A549 (cell line): ENCODE measurements around the gene MARCHF7. TPM values are rescaled to one million over a fixed set of nuclear protein-coding genes. Genes with fewer than 3 reads are reported as not detected.

ENCODE experiments used
- ATAC-seq, 2 experiments: fragments of 200-7000 bp in 1 of 2; fragments of >200 bp in 1 of 2; cut with Nextera tagmentation in 1 of 2; cut with Tn5 transposase in 1 of 2; 3 replicates each; pipeline versions ENCODE4 v1.8.0 to v1.9.1; 2018 to 2020; ENCODE audit warnings: mild to moderate bottlenecking in 1 of 2, moderate library complexity in 1 of 2
- CTCF ChIA-PET: fragments of 300-600 bp; sonication (Branson Sonifier 250); formaldehyde crosslinking; extraction: SDS; loops from one replicate; lab custom pipeline; 2021; ENCODE audit warnings: antibody characterized with exemption, inconsistent platforms; lab: Yijun Ruan, JAX
- POLR2A ChIA-PET: fragments of 350-600 bp; formaldehyde crosslinking; extraction: SDS; loops from one replicate; lab custom pipeline; 2021; ENCODE audit warnings: antibody characterized with exemption, inconsistent platforms; lab: Yijun Ruan, JAX
- DNase-seq, 2 experiments: peaks; one replicate each; pipeline versions ENCODE4 v3.0.0 to v3.0.0-alpha.2; 2011 to 2016; ENCODE audit warnings: low read depth in 1 of 2, low spot score in 1 of 2
- FAIRE-seq: peaks from 2 replicates; lab custom pipeline; 2011; peaks lifted over from hg19 to GRCh38; lab: Jason Lieb, UNC
- H3K27ac ChIP-seq, 2 experiments: fragments of >200 bp; sonication (Bioruptor Twin); formaldehyde crosslinking; 3 replicates each; pipeline ENCODE4 v1.5.1; 2016 to 2017
- H3K4me1 ChIP-seq: fragments of >200 bp; sonication (Bioruptor Twin); formaldehyde crosslinking; 3 replicates; pipeline ENCODE4 v1.6.1; 2016
- H3K4me2 ChIP-seq: fragments of >200 bp; sonication (Bioruptor Twin); formaldehyde crosslinking; 3 replicates; pipeline ENCODE4 v1.6.1; 2016
- H3K4me3 ChIP-seq: fragments of >200 bp; sonication (Bioruptor Twin); formaldehyde crosslinking; 3 replicates; pipeline ENCODE4 v1.5.1; 2016
- H3K9me3 ChIP-seq: fragments of >200 bp; sonication (Bioruptor Twin); formaldehyde crosslinking; 3 replicates; pipeline ENCODE4 v1.6.1; 2016
- ATOH8 ChIP-seq: fragments of 250-450 bp; sonication (Bioruptor Pico); IDR thresholded peaks from 2 replicates; pipeline ENCODE4 v1.5.0; 2020; ENCODE audit warnings: low read depth, mild to moderate bottlenecking, moderate library complexity
- BCL3 ChIP-seq: fragments of >200 bp; sonication (Bioruptor Twin); formaldehyde crosslinking; IDR thresholded peaks from 3 replicates; pipeline ENCODE4 v1.6.1; 2016
- BHLHE40 ChIP-seq: IDR thresholded peaks from 2 replicates; pipeline ENCODE4 v1.6.1; 2012; ENCODE audit warnings: low read depth, low read length, inconsistent platforms
- CEBPB ChIP-seq, 2 experiments: fragments of >200 bp in 1 of 2; sonication (Bioruptor Twin) in 1 of 2; formaldehyde crosslinking in 1 of 2; IDR thresholded peaks; 2 replicates each; pipeline ENCODE4 v1.6.1; 2012 to 2016
- FOSB ChIP-seq: fragments of 250-450 bp; sonication (Bioruptor Pico); IDR thresholded peaks from 2 replicates; pipeline ENCODE4 v1.5.0; 2020; ENCODE audit warnings: mild to moderate bottlenecking, moderate library complexity
- FOSL2 ChIP-seq, 2 experiments: fragments of 450-650 bp in 1 of 2; fragments of >200 bp in 1 of 2; sonication (Bioruptor Twin) in 1 of 2; formaldehyde crosslinking; IDR thresholded peaks; 2 replicates each; pipeline versions ENCODE4 v1.5.0 to v1.6.1; 2016 to 2020; ENCODE audit warnings: mild to moderate bottlenecking in 1 of 2, moderate library complexity in 1 of 2
- FOXS1 ChIP-seq: fragments of 250-450 bp; sonication (Bioruptor Pico); IDR thresholded peaks from 2 replicates; pipeline ENCODE4 v1.5.0; 2020; ENCODE audit warnings: mild to moderate bottlenecking, moderate library complexity
- GATA3 ChIP-seq: IDR thresholded peaks from 2 replicates; pipeline ENCODE4 v1.6.1; 2012; ENCODE audit warnings: borderline replicate concordance
- HES2 ChIP-seq: fragments of >200 bp; sonication (Bioruptor Twin); formaldehyde crosslinking; IDR thresholded peaks from 2 replicates; pipeline ENCODE4 v1.6.1; 2016
- HEYL ChIP-seq: fragments of 250-450 bp; sonication (Bioruptor Pico); IDR thresholded peaks from 2 replicates; pipeline ENCODE4 v1.8.0; 2021; ENCODE audit warnings: mild to moderate bottlenecking, moderate library complexity
- HMGXB4 ChIP-seq: fragments of 250-450 bp; sonication (Bioruptor Pico); IDR thresholded peaks from 2 replicates; pipeline ENCODE4 v1.5.0; 2021; ENCODE audit warnings: mild to moderate bottlenecking, moderate library complexity, borderline replicate concordance
- HOXB5 ChIP-seq: fragments of 250-450 bp; sonication (Bioruptor Pico); IDR thresholded peaks from 2 replicates; pipeline ENCODE4 v1.5.0; 2020; ENCODE audit warnings: mild to moderate bottlenecking, moderate library complexity
- JUNB ChIP-seq: fragments of >200 bp; sonication (Bioruptor Twin); formaldehyde crosslinking; IDR thresholded peaks from 2 replicates; pipeline ENCODE4 v1.6.1; 2016
- KDM5A ChIP-seq: fragments of 200-600 bp; sonication (generic); IDR thresholded peaks from 2 replicates; pipeline ENCODE4 v1.6.1; 2016; ENCODE audit warnings: antibody characterized with exemption, mild to moderate bottlenecking
- MAZ ChIP-seq: fragments of 150-350 bp; IDR thresholded peaks from 2 replicates; pipeline ENCODE4 v1.6.1; 2014; ENCODE audit warnings: antibody characterized with exemption, low read depth, low read length, borderline replicate concordance
- MYC ChIP-seq: IDR thresholded peaks from 2 replicates; pipeline ENCODE4 v1.6.1; 2012; ENCODE audit warnings: mild to moderate bottlenecking, inconsistent platforms, low read length, improper control_type of control experiment, borderline replicate concordance
- PHF8 ChIP-seq: fragments of 200-600 bp; sonication (generic); IDR thresholded peaks from 2 replicates; pipeline ENCODE4 v1.6.1; 2016; ENCODE audit warnings: low read depth, mild to moderate bottlenecking, antibody characterized with exemption, moderate library complexity, borderline replicate concordance
- RCOR1 ChIP-seq: fragments of 150-350 bp; IDR thresholded peaks from 2 replicates; pipeline ENCODE4 v1.6.1; 2014; ENCODE audit warnings: antibody characterized with exemption, low read length, low read depth
- SREBF2 ChIP-seq: fragments of 450-650 bp; IDR thresholded peaks from 2 replicates; pipeline ENCODE4 v1.6.1; 2014; ENCODE audit warnings: mild to moderate bottlenecking, moderate library complexity
- ZC3H11A ChIP-seq: fragments of 450-650 bp; IDR thresholded peaks from 2 replicates; pipeline ENCODE4 v1.6.1; 2014; ENCODE audit warnings: antibody characterized with exemption, mild to moderate bottlenecking
- WGBS: methylation state at CpG from one replicate; pipeline ENCODE4 v1.1.6; 2017; ENCODE audit errors: missing lambda C conversion rate; 5-methylcytosine and 5-hydroxymethylcytosine counted together
- polyA plus RNA-seq, 4 experiments: library from polyadenylated mRNA; depleted of rRNA in 3 of 4; stranded (reverse); fragments of >200 nt; fragmentation: RNase III in 1 of 4; extraction: RNeasy Plus Mini Kit Qiagen cat#74134 plus additional on column Dnase treatment in 1 of 4; gene quantifications; 2 replicates in 3 of 4; 3 replicates in 1 of 4; pipeline ENCODE4 v1.2.3, GENCODE V29; 2011 to 2017
- TF ChIP-seq, protein P1 (sequence below): fragments of >200 bp; sonication (Bioruptor Twin); formaldehyde crosslinking; IDR thresholded peaks from 3 replicates; pipeline ENCODE4 v1.5.1; 2016
- TF ChIP-seq, protein P2 (sequence below): fragments of 150-350 bp; IDR thresholded peaks from 2 replicates; pipeline ENCODE4 v1.6.1; 2014; ENCODE audit warnings: low read depth, mild to moderate bottlenecking, low read length
- TF ChIP-seq, protein P3 (sequence below): IDR thresholded peaks from 2 replicates; pipeline ENCODE4 v1.6.1; 2012; ENCODE audit warnings: low read depth, borderline replicate concordance
- TF ChIP-seq, protein P4 (sequence below): IDR thresholded peaks from 2 replicates; pipeline ENCODE4 v1.6.1; 2012

Gene MARCHF7
- polyA plus RNA-seq, 2 of the 4 experiments (the other 2 are of a cell fraction): 64.3 to 66.4 TPM

- WGBS: 81% methylated on average over 3 of the region's 3 CpGs
- Histone ChIP-seq H3K4me1 (peaks cover 18% of the 10 kb centered on the region; the same call in 2 of the 3 replicates), H3K9me3 (no peaks in the 10 kb centered on the region), H3K4me3 (no peak overlapping the region), H3K27ac (no peak overlapping the region)
- ATAC-seq: no peak
- ChIA-PET POLR2A (no interaction called here), CTCF (interaction anchor here (2.1 kb wide), 1 partner anchor 16 kb away, joined by 6 read pairs; the partner anchor contains the start of gene MARCHF7)
- no peak for DNase-seq
- FAIRE-seq: no peak
- no peak for TF ChIP-seq FOSL2 (IDR thresholded peaks at IDR 0.05)
- no peak for TF ChIP-seq FOSL2 (CRISPR knock-in tag; IDR thresholded peaks at IDR 0.05)
- no peak for TF ChIP-seq GATA3
- TF ChIP-seq FOXS1 (CRISPR knock-in tag): no peak
- TF ChIP-seq HEYL (CRISPR knock-in tag): no peak
- no peak for TF ChIP-seq ATOH8
- no peak for TF ChIP-seq HES2
- TF ChIP-seq HOXB5: no peak
- TF ChIP-seq, protein P1, sequence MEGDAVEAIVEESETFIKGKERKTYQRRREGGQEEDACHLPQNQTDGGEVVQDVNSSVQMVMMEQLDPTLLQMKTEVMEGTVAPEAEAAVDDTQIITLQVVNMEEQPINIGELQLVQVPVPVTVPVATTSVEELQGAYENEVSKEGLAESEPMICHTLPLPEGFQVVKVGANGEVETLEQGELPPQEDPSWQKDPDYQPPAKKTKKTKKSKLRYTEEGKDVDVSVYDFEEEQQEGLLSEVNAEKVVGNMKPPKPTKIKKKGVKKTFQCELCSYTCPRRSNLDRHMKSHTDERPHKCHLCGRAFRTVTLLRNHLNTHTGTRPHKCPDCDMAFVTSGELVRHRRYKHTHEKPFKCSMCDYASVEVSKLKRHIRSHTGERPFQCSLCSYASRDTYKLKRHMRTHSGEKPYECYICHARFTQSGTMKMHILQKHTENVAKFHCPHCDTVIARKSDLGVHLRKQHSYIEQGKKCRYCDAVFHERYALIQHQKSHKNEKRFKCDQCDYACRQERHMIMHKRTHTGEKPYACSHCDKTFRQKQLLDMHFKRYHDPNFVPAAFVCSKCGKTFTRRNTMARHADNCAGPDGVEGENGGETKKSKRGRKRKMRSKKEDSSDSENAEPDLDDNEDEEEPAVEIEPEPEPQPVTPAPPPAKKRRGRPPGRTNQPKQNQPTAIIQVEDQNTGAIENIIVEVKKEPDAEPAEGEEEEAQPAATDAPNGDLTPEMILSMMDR: no peak
- no peak for TF ChIP-seq KDM5A
- no peak for TF ChIP-seq MAZ
- no peak for TF ChIP-seq PHF8
- no peak for TF ChIP-seq ZC3H11A
- no peak for TF ChIP-seq FOSB (CRISPR knock-in tag)
- no peak for TF ChIP-seq HMGXB4 (CRISPR knock-in tag)
- TF ChIP-seq SREBF2: no peak
- TF ChIP-seq RCOR1: no peak
- TF ChIP-seq, all 56 proteins: peak for 0
- H3K4me2 ChIP-seq: no peak overlapping the region
Observed at GRCh38 chr2:159728629-159729028, 16.3 kb downstream of the MARCHF7 start.

GRCh38 chr2:159735648-159736047 is 23.3 kb downstream of the MARCHF7 start:
- POLR2A ChIA-PET: interaction anchor here (1.6 kb wide), 1 partner anchor 120 kb away, joined by 9 read pairs; the partner anchor contains the start of gene BAZ2B
- ATAC-seq (no peak), DNase-seq (no peak), FAIRE-seq (no peak)
- H3K4me2 ChIP-seq: no peak overlapping the region
- no peak overlapping the region for H3K4me3 ChIP-seq
- peak overlapping the region in 1 of 2 experiments; percentile 72; a peak in 4 of 6 replicates for H3K27ac ChIP-seq
- TF ChIP-seq BHLHE40 (no peak), BCL3 (no peak), MYC (no peak), FOXS1 (CRISPR knock-in tag) (no peak), JUNB (no peak), CEBPB (IDR thresholded peaks at IDR 0.05) (no peak)
- TF ChIP-seq, protein P2, sequence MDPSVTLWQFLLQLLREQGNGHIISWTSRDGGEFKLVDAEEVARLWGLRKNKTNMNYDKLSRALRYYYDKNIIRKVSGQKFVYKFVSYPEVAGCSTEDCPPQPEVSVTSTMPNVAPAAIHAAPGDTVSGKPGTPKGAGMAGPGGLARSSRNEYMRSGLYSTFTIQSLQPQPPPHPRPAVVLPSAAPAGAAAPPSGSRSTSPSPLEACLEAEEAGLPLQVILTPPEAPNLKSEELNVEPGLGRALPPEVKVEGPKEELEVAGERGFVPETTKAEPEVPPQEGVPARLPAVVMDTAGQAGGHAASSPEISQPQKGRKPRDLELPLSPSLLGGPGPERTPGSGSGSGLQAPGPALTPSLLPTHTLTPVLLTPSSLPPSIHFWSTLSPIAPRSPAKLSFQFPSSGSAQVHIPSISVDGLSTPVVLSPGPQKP: no peak
- TF ChIP-seq, protein P3, sequence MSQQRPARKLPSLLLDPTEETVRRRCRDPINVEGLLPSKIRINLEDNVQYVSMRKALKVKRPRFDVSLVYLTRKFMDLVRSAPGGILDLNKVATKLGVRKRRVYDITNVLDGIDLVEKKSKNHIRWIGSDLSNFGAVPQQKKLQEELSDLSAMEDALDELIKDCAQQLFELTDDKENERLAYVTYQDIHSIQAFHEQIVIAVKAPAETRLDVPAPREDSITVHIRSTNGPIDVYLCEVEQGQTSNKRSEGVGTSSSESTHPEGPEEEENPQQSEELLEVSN: no peak
- TF ChIP-seq, protein P4, sequence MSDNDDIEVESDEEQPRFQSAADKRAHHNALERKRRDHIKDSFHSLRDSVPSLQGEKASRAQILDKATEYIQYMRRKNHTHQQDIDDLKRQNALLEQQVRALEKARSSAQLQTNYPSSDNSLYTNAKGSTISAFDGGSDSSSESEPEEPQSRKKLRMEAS: no peak
- peaks cover 10% of the 10 kb centered on the region; the same call in 1 of the 3 replicates for H3K4me1 ChIP-seq
- H3K9me3 ChIP-seq: no peaks in the 10 kb centered on the region
- CTCF ChIA-PET: interaction anchor here (1.1 kb wide), 1 partner anchor 15 kb away, joined by 4 read pairs; no protein-coding TSS in a partner anchor
- WGBS: 91% methylated on average over 1 of the region's 1 CpG
